GM12891 (cell line): ENCODE measurements around the gene PI4KA.
"Not testable (repeated sequence)": the region's sequence is repeated elsewhere in the genome, so short reads cannot be mapped to it uniquely, and the experiment has no call there.

Experiments
- DNase-seq: peaks from one replicate; pipeline ENCODE4 v3.0.0; 2011; ENCODE audit warnings: low spot score; ENCODE audit not compliant: insufficient read length
- FAIRE-seq: peaks from 2 replicates; lab custom pipeline; 2011; peaks lifted over from hg19 to GRCh38; lab: Jason Lieb, UNC
- PAX5 ChIP-seq: IDR thresholded peaks from 2 replicates; pipeline ENCODE4 v1.6.1; 2011; ENCODE audit warnings: low read length, moderate library complexity, mild to moderate bottlenecking; ENCODE audit not compliant: insufficient read depth, severe bottlenecking
- POLR2A ChIP-seq: IDR thresholded peaks from 2 replicates; pipeline ENCODE4 v1.6.1; 2011; ENCODE audit warnings: low read depth, low read length, control low read depth
- POLR2AphosphoS5 ChIP-seq: IDR thresholded peaks from 2 replicates; pipeline ENCODE4 v1.6.1; 2011; ENCODE audit warnings: low read depth, low read length, control low read depth
- POU2F2 ChIP-seq: IDR thresholded peaks from 2 replicates; pipeline ENCODE4 v1.6.1; 2011; ENCODE audit warnings: low read depth, mild to moderate bottlenecking, control low read depth, low read length, moderate library complexity
- SPI1 ChIP-seq: IDR thresholded peaks from 2 replicates; pipeline ENCODE4 v1.6.1; 2011; ENCODE audit warnings: low read depth, low read length, control low read depth
- TAF1 ChIP-seq: IDR thresholded peaks from 2 replicates; pipeline ENCODE4 v1.6.1; 2011; ENCODE audit warnings: low read depth, low read length, control low read depth

Gene PI4KA

DNA sequence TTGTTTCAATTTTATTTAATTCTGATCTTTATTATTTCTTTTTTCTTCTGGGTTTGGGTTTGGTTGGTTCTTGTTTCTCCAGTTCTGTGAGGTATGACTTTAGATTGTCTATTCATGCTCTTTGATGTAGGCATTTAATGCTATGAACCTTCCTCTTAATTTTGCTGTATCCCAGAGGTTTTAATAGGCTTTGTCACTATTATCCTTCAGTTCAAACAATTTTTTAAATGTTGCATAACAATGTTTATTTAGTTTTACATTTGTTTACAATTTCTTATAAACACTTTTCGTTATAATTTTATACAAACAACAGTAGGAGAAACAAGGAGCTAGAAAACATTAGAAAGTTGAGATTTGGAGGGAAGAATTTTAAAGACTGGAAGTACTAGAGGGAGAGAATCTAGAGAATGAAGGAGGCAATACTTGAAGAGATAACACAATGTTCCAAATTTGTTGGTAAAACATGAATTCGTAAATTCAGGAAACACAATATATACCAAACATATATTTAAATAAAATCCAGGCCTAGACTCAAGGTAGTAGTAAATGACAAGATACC is 180.8 kb downstream of the PI4KA start:
- FAIRE-seq (no peak), DNase-seq (no peak)
- no peak for TF ChIP-seq SPI1
- no peak for TF ChIP-seq PAX5
- no peak for TF ChIP-seq POU2F2

DNA sequence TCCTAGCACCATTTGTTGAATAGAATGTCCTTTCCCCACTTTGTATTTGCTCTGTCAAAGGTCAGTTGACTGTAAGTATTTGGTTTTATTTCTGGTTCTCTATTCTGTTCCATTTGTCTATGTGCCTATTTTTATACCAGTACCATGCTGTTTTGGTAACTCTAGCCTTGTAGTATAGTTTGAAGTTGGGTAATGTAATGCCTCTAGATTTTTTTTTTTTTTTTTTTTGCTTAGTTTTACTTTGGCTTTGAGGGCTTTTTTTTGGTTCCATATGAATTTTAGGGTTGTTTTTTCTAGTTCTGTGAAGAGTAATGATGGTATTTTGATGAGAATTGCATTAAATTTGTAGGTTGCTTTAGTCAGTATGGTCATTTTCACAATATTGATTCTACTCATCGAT is 183.0 kb downstream of the PI4KA start:
- not testable (repeated sequence) for DNase-seq, FAIRE-seq

DNA sequence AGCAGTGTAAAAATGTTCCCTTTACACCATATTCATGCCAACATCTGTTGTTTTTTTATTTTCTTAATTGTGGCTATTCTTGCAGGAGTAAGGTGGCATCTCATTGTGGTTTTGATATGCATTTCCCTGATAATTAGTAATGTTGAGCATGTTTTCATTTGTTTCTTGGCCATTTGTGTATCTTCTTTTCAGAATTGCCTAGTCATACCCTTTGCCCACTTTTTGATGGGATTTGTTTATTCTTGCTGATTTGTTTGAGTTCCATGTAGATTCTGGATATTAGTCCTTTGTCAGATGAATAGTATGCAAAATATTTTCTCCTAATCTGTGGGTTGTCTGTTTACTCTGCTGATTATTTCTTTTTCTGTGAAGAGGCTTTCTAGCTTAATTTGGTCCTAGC is 183.6 kb downstream of the PI4KA start:
- FAIRE-seq (no peak), DNase-seq (no peak)
- no peak for TF ChIP-seq POU2F2
- no peak for TF ChIP-seq SPI1
- no peak for TF ChIP-seq TAF1
- no peak for TF ChIP-seq PAX5
- TF ChIP-seq POLR2AphosphoS5: no peak

DNA sequence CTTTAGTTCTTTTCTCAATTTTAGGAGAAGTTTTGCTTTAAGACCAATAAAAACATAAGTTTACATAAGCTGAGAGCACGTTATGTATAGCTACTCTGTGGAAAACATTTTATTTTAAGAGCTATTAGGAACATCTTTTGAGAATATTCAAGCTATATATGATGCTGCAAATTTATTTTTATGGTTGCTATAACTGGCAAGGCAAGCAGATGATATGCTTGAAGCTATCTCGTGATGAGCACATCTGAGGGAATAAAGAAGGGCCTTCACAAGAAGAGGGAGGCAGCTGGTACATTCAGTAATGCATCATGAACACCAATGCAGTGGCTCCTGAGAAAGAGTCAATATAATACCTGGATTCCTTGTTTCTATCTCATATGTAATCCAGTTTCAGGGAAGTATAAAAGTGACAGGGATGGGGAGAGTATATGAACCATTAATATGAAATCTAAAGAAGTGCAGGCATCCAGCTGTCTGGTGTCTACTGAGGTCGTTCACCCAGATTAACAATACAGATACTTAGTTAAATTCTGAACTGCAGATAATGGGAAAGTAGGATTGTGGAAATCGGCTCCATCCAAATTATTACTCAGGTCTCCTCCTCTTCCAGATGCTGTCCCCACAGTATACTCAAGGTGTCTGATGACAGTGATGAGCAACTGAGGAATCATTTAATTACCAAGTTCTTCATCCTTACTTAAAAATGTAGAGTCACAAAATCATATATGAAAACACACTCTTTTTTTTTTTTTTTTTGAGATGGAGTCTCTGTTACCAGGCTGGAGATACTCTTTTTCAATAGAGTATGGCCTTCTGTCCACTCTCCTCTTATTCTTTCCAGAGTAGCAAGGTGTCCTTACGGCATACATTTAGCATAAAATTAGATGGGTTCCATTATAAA is 185.1 kb downstream of the PI4KA start:
- no peak for FAIRE-seq

DNA sequence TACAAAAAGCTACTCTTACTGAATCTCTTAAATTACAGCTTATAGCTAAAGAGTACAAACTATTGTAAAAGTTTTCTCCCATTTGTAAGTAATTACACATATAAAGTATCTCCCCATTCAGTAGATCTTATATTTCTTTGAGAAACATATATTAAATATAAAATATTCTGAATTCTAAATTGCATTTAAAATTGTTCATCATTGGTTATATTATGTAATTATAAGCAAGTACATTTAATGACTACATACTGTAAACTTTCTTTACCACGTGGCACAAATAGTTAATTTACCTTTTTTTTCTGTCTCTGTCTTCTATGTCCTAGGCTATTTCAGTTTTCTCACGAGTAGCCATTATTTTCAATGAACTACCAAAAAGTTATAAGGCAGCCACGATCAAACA is 185.9 kb downstream of the PI4KA start:
- FAIRE-seq (no peak), DNase-seq (no peak)
- TF ChIP-seq POLR2AphosphoS5 (no peak), PAX5 (no peak)

More for the DNA sequence above, 185.1 kb downstream of the PI4KA start:
- no peak for TF ChIP-seq PAX5
- no peak for TF ChIP-seq POU2F2
- no peak for TF ChIP-seq POLR2A
- no peak for TF ChIP-seq TAF1
- no peak for TF ChIP-seq SPI1
- no peak for TF ChIP-seq POLR2AphosphoS5
- DNase-seq: no peak

DNA sequence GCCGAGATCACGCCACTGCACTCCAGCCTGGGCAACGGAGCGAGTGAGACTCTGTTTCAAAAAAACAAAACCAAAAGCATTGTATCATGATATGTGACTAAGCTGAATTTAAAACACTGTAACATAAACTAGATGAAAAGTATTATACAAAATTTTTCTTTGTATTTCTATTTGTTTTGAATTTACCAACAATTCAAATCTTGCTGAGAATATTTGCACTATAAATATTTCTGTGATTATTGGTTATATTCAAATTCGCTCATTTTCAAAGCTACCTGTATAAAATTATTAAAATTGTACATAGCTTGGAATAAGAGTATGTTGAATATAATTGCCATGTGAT is 186.6 kb downstream of the PI4KA start:
- no peak for TF ChIP-seq POLR2AphosphoS5
- no peak for TF ChIP-seq SPI1
- no peak for TF ChIP-seq PAX5
- TF ChIP-seq POU2F2: no peak
- no peak for TF ChIP-seq POLR2A
- TF ChIP-seq TAF1: no peak
- no peak for DNase-seq
- FAIRE-seq: no peak

DNA sequence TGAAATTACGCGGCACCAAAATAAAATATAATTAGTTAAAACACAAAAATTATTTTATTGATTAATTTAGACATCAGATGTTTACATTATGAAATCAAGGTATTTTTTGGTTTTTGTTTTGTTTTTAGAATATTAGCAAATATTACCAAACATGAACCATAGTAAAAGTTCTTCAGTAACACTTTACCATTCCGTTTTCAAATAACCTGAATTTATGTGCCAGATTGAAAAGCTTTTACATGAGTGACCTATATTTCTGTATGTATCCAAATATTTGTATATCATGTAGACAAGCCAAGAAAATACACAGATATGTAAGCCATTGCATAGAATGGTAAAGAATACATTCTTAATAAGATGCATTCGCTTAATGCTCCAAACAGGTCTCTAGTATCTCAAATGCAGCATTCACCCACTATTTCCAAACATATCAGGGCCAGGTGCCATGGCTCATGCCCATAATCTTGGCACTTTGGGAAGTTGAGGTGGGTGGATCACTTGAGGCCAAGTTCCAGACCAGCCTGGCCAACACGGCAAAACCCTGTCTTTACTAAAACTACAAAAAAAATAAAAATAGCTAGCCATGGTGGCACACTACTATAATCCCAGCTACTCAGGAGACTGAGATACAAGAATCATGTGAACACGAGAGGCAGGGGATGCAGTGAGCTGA is 187.1 kb downstream of the PI4KA start:
- TF ChIP-seq PAX5 (no peak), POLR2AphosphoS5 (no peak), POLR2A (no peak), POU2F2 (no peak), SPI1 (no peak), TAF1 (no peak)
- FAIRE-seq: no peak
- no peak for DNase-seq

DNA sequence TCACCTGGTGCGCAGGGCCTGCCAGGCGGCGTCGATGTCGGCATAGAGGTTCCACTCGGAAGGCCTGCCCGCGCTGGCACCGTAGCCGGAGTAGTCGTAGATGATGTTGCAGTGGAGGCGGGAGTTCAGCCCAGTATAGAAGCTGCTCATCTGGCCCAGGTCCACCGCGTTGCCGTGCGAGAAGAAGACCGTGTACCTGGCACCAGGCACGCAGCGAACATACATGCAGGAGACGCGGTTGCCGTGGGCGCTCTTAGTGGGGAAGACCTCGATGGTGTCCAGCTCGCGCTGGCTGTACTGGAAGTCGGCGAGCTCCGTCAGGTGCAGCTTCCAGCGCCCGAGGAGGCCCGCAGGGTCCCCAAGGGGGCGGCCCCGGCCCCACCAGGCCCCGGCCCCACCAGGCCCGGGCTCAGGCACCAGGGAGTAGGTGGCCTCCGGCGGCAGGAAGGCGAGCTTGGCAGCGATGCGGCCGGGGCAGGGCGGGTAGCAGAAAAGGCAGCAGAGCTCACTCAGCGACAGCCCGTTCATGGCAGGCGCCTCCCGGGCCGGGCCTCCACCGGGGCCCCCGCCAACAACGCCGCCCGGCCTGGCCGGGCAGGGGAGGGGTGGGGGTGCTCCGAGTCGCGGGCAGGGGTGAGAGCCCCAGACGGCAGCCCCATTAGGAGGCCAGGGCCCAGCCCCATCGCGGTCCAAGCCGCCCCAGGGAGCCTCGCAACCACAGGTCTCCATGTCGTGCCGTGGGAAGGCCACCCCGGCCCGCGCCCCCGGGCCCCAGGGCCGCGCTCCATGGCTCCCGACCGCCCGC is 188.0 kb downstream of the PI4KA start:
- DNase-seq, FAIRE-seq: not testable (repeated sequence)

DNA sequence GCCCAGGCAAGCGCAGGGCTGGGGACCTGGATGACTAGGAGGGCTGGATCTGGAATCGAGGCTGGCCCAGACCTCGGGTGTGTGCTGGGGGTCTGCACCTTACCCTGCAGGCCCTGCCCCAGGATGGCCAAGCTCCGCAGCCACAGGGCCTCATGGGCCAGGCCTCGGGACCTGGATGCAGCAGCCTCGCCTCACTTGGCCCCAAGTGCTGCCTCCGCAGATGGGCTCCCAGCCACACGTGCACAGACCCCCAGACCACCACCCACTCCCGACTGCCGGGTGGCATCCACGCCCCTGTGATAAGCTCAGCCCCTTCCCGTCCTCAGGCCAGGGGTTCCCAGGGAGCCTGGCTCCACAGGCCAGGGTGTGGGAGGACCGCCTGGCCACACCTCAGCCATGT is 188.7 kb downstream of the PI4KA start:
- not testable (repeated sequence) for FAIRE-seq, DNase-seq

DNA sequence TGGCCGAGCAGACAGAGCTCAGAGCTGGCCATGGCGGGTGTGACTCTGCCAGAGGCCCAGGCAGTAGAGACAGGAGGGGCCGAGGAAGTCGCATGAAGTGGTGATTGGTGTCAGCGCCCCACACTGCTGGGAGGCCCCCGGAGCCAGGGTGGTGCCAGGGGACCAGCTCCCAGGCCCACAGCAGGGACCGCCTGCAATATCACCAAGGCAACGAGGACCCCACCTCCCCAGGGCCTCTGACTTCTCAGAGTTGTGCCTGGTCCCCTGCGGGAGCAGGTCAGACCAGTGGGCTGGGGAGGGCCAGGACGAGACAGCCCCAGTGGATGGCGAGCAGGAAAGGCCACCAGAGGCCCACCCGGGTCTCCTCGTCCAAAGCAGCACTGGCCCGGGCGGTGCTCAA is 189.1 kb downstream of the PI4KA start:
- DNase-seq: not testable (repeated sequence)

DNA sequence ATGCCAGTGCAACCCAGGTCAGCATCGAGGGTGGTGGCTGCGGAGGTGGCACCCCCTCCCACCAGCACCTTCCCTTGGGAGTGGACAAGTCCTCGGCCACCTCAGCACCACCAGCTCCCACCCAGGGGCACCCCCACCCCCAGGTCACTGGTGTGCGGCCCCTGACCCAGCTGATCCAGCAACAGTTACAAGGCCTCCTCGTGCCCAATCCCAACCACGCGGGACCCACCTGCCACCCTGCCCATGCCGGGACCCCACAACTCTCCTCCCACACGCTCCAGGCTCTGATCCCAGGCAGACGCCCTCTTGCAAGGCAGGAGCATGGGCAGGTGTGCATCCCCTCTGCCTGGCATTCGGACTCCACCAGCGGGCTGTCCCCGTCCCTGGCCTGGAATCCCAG is 189.8 kb downstream of the PI4KA start:
- DNase-seq, FAIRE-seq: not testable (repeated sequence)

More for the DNA sequence above, 189.1 kb downstream of the PI4KA start:
- FAIRE-seq: not testable (repeated sequence)

DNA sequence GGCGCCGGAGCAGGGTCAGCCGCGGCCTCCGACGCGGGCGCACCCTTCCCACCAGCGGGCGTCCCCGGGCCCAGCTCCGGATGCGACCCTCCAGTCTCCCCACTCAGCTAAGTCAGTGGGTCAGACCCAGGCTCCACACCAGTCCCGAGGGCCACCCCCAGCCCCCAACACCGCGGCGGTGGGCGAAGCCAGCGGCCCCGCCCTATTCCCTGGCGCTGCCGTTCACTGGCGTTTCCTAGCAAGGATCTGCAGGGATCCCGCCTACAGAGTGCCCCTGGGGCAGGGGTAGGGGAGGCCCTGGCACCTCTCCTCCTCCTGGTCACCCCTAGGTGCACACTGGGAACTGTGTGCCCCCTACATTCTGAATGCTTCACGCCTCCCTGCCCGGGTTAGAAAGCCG is 190.4 kb downstream of the PI4KA start:
- not testable (repeated sequence) for FAIRE-seq, DNase-seq

DNA sequence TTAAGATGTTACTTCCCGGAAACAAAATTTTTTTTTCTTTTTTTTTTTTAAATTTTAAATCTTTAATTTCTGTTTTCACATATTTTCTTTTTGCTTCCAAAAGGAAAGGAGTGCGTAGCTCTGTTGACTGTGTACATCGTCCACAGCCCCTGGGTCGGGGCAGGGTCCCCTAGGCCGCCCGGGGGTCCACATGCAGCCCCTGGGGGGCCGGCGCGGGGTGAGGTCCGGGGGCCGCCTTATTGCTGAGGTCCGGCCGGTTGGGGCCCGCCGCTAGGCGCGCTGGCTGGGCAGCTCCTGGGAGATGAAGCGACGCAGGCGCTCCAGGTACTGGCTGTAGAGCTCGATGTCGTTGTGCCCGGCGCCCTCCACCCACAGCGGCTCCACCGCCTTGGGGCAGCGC is 191.1 kb downstream of the PI4KA start:
- DNase-seq, FAIRE-seq: not testable (repeated sequence)
